ENCODE results near the gene PLCH1.
A peak's percentile ranks its signal among the peaks of the same experiment; 100 is the strongest.

The PLCH1 gene

GRCh38 chr3:155647206-155647605, 97.7 kb downstream of the PLCH1 start:
- Histone ChIP-seq H3K27ac (ENCODE audit: extremely low read depth, low read depth, low read length) (no peak overlapping the region), H3K9me3 (ENCODE audit: control insufficient read depth, insufficient read depth, low read depth, low read length) (no peaks in the 10 kb centered on the region), H3K36me3 (ENCODE audit: control insufficient read depth in 2 of 2, insufficient read depth in 1 of 2, low read length in 2 of 2) (no peaks in the 10 kb centered on the region), H3K4me1 (ENCODE audit: control insufficient read depth, insufficient read depth, low read length) (no peaks in the 10 kb centered on the region), H3K4me3 (ENCODE audit: low read depth, low read length) (no peak overlapping the region)
- no peak for TF ChIP-seq HOXD13 (CRISPR knock-in tag; IDR thresholded peaks at IDR 0.05; ENCODE audit: borderline replicate concordance)
- POLR2A ChIA-PET = no interaction called here
- CTCF ChIA-PET = interaction anchor here (1.8 kb wide), 1 partner anchor 55 kb away, joined by 5 read pairs; no protein-coding TSS in a partner anchor

GRCh38 chr3:155646669-155647068, 98.2 kb downstream of the PLCH1 start:
- H3K4me1 ChIP-seq (ENCODE audit: control insufficient read depth, insufficient read depth, low read length) = no peaks in the 10 kb centered on the region
- TF ChIP-seq SP3 (tag by site-specific recombination; IDR thresholded peaks at IDR 0.05) = no peak
- TF ChIP-seq ZSCAN30 (tag by site-specific recombination; IDR thresholded peaks at IDR 0.05) = no peak
- no peak for TF ChIP-seq RBAK (tag by site-specific recombination; IDR thresholded peaks at IDR 0.05)
- TF ChIP-seq ZNF10 (tag by site-specific recombination; IDR thresholded peaks at IDR 0.05) = no peak
- TF ChIP-seq KLF17 (tag by site-specific recombination; IDR thresholded peaks at IDR 0.05) = no peak
- no peak for TF ChIP-seq ZBTB6 (tag by site-specific recombination; IDR thresholded peaks at IDR 0.05)
- CTCF ChIA-PET = interaction anchor here (1.8 kb wide), 1 partner anchor 55 kb away, joined by 5 read pairs; no protein-coding TSS in a partner anchor
- H3K36me3 ChIP-seq (ENCODE audit: control insufficient read depth in 2 of 2, insufficient read depth in 1 of 2, low read length in 2 of 2) = no peaks in the 10 kb centered on the region
- H3K27ac ChIP-seq (ENCODE audit: extremely low read depth, low read depth, low read length) = no peak overlapping the region
- H3K4me3 ChIP-seq (ENCODE audit: low read depth, low read length) = no peak overlapping the region
- H3K9me3 ChIP-seq (ENCODE audit: control insufficient read depth, insufficient read depth, low read depth, low read length) = no peaks in the 10 kb centered on the region
- POLR2A ChIA-PET = no interaction called here

GRCh38 chr3:155646128-155646527, 98.7 kb downstream of the PLCH1 start:
- ChIA-PET POLR2A (no interaction called here), CTCF (interaction anchor here (1.8 kb wide), 1 partner anchor 56 kb away, joined by 5 read pairs; no protein-coding TSS in a partner anchor)
- H3K27ac ChIP-seq (ENCODE audit: extremely low read depth, low read depth, low read length) = no peak overlapping the region
- H3K4me3 ChIP-seq (ENCODE audit: low read depth, low read length) = no peak overlapping the region
- no peaks in the 10 kb centered on the region for H3K36me3 ChIP-seq (ENCODE audit: control insufficient read depth in 2 of 2, insufficient read depth in 1 of 2, low read length in 2 of 2)
- H3K9me3 ChIP-seq (ENCODE audit: control insufficient read depth, insufficient read depth, low read depth, low read length) = no peaks in the 10 kb centered on the region
- H3K4me1 ChIP-seq (ENCODE audit: control insufficient read depth, insufficient read depth, low read length) = no peaks in the 10 kb centered on the region
- TF ChIP-seq ATF2 (tag by site-specific recombination; IDR thresholded peaks at IDR 0.05; ENCODE audit: low read depth) (0 out of 2 replicates have a peak, but pooled peaks have one; percentile 30), ZBTB21 (tag by site-specific recombination; IDR thresholded peaks at IDR 0.05) (no peak), ZBTB49 (tag by site-specific recombination; IDR thresholded peaks at IDR 0.05; ENCODE audit: low read depth) (no peak), ZNF704 (tag by site-specific recombination; IDR thresholded peaks at IDR 0.05) (no peak), EGR2 (tag by site-specific recombination; IDR thresholded peaks at IDR 0.05; ENCODE audit: low read depth) (peak; percentile 50; the same call in 1 of the 2 replicates), ZNF596 (tag by site-specific recombination; IDR thresholded peaks at IDR 0.05) (no peak), REST (tag by site-specific recombination; IDR thresholded peaks at IDR 0.05) (no peak), ZFHX2 (tag by site-specific recombination; conservative IDR thresholded peaks at IDR 0.05) (peak; percentile 66), ZNF449 (tag by site-specific recombination; IDR thresholded peaks at IDR 0.05) (no peak), ZNF558 (tag by site-specific recombination; IDR thresholded peaks at IDR 0.05) (no peak), ZNF580 (tag by site-specific recombination; IDR thresholded peaks at IDR 0.05) (no peak)
